Stimulated activated CD4-positive, alpha-beta T cell treated with anti-CD3 and anti-CD28 coated beads, Interleukin-15, amount 100 ng/mL, for 1 hour (primary cell): Measurements from ENCODE around the gene OSBPL2.

Experiments used
- DNase-seq, 2 donors: peaks; one replicate each; pipeline ENCODE4 v3.0.0-alpha.2; 2020; ENCODE audit warnings: low read depth in 1 of 2, low spot score in 1 of 2

The OSBPL2 gene

DNA sequence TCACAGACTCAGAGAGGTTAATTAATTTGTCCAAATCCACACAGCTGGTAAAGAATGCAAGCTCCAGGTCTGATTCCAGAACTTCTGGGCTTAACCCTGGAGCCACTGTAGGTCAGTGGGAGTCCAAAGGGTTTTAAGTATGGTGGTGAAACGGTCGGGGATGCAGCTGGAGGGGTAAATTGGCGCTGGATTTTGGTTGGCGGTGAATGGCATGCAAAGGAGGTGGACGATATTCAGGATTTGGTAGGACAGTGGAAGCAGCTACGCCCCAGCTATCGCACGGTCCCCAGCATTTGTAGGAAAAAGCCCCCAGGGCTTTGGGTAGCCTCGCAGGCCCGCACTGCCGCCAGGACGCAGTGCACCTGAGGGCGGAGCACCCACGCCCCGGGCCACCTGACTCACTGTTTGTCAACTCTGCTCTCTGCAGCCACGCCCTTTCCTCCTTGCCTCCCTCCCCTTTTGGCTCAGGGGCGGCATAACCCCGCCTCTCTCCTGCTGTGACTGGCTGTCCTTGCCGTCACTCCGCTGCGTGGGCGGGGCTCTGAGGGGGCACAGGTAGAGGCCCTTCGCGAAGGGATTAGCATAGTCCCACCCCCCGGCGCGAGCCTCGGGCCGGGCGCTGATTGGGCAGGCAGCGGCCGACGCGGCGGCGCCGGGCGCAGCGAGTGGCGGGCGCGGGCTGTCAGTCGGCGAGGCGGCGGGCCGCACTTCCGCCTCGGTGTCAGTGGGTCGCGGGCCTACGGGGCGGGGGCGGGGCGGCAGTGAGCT, at the start of gene OSBPL2:
Gene OSBPL2 (plus strand): TSS at position 721 of the 768 bp plus-strand sequence. CDS start 17,664 bp downstream, outside the sequence.
- DNase-seq: peak; percentile 100

DNA sequence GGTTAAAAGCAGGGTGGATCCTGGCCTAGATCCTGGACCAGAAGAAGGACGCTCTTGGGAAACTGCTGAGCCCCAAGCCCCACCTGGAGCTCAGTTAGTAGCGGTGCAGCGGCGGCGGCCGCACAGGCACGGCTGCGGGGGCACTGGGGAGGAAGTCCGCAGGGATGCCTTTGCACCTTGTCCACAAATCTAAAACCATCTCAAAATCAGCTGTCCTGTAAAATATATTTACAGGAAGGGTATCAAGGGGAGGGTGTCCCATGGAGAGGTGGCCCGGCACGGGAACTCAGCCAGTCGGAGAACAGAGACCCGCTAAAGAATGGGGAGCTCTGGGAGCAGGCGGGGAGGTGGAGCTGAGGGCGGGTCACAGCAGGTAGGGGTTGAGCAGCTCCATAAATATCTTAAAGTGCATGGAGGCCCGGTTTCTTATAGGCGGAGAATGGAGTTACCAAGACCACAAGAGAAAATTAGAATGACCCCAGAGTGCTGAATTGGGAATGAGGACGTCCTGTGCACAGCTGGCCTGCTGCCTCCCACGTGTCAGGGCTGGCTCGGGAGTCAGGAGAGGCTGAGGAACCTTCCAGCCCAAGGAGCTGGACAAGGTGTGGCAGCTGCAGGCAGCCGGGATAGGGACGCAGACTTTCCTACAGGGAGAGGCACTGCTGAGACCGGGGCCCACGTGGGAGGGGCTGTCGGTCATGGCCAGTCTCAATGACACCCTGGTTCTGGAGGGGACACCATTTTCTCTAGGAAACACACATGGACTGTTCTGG, 47.5 kb upstream of the OSBPL2 start:
- no peak for DNase-seq

DNA sequence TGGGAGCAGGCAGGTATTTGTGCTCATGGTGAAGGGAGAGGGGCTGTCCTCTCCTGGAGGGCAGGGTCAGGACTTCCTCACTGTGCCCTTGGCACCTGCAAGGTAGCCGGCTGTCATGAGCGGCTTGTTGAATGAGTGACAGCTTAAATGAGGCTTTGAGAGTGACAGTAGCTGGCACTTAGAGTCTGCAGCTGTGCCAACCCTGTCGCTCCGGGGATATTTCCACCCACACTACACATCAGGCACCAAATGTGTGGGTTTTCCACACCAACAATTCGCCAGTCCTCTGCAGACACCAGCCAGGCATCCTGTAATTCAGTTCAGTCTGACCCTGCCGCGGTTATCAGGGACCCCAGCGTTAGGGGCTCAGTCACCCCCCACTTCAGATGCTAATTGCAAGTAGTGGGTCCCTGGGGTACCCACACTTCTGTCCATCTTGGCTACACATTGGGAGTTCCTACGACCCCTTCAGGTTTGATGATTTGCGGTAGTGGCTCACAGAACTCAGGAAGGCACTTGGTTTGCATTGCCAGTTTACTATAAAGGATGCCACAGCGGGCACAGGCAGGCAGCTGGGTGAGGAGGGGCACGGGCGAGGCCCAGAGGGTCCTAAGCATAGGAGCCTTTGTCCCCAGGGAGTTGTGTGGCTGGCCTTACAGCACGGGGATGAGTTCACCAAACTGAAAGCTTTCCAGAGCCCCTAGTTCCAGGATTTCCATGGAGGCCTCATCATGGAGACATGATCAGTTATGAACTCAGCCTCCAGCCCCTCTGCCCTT, 46.4 kb upstream of the OSBPL2 start:
- DNase-seq: no peak

DNA sequence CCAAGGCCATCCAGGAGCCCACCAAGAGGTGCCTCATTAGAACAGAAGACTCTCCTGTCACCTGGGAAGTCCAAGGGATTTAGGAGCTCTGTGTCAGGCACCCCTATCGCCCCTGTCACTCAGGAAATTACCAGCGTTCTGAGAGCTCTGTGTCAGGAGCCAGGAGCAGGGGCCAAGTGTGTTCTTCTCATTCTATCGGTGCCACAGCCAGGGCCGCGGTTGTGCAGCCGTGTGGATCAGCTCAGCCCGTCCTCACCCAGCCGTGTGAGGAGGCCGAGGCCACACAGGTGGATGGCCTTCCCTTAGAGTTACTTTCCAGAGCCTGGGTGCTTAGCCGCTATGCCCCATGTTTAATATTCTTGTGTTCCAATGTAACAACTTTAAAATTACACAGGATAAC, 45.7 kb upstream of the OSBPL2 start:
- no peak for DNase-seq

DNA sequence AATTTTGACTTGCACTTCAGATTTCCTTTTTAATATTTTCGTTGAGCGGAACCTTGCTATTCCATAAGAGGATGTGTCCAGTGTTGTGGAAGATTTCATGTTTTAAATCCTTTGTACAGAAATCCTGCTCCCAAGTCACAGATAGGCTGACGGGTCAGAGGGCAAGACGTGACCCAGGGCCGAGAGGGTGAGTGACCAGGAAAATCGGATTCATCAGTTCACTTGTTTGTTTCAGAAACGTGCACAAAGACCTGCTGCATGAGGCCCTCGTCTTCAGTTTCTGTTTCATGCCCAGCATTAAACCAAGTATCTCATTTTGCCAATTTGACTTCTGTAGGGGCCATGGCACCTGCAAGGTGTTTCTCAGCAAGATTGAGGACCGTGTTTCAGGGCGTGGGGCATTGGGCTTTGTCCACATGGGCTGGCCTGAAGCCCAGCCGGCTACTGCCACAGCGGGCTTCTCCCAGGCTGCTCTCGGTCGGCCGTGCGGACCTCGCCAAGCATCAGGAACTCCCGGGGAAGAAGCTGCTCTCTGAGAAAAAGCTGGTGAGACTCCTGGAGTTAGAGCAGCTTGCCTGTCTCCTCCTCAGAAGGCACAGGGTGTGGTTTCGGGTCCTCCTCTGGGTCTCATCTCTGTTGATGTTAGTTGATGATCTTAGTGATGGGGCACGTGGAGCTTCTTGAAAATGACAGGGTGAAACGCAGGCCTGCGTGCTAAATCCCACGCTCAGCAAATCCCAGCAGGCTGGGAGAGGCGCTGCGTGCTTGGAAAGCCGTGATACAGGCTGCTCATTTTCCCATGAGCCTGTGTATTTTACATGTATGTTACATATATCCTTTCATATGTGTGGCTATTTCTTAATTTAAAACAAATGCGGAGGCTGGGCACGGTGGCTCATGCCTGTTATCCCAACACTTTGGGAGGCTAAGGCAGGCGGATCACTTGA, 45.0 kb upstream of the OSBPL2 start:
- no peak for DNase-seq

DNA sequence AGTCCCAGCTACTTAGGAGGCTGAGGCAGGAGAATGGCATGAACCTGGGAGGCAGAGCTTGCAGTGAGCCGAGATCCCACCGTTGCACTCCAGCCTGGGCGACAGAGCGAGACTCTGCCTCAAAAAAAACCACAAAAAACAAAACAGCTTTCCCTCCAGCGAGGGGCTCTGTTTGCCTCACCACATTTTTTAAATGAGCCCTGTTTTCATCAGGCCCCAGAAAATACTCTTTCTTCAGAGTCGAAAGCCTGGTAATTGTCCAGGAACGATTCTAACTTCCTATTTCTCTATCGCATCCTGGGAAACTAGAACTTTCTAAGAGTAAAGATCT, 43.3 kb upstream of the OSBPL2 start:
- DNase-seq: no peak

DNA sequence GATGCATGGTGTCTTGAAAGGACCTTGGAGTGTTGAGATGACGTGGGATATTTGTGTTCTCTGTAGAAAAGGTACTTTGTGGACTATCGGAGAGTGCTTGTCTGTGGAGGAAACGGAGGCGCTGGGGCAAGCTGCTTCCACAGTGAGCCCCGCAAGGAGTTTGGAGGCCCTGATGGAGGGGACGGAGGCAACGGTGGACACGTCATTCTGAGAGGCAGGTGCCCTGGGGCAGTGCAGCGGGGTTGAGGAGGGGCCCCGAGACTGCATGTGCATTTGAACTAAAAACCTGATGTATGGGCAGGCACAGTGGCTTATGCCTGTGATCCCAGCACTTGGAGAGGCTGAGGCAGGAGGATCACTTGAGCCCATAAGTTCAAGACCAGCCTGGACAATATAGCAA, 42.6 kb upstream of the OSBPL2 start:
- DNase-seq: no peak

DNA sequence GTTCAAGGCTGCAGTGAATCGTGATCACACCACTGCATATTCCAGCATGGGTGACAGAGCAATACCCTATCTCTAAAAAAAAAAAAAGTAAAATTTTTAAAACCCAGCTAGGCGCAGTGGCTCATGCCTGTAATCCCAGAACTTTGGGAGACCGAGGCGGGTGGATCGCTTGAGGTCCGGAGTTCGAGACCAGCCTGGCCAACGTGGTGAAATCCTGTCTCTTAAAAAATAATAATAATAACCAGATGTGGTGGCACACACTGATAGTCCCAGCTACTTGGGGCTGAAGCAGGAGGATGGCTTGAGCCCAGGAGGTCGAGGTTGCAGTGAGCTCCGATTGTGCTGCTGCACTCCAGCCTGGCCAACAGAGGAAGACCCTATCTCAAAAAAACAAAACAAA, 42.0 kb upstream of the OSBPL2 start:
- DNase-seq: no peak

DNA sequence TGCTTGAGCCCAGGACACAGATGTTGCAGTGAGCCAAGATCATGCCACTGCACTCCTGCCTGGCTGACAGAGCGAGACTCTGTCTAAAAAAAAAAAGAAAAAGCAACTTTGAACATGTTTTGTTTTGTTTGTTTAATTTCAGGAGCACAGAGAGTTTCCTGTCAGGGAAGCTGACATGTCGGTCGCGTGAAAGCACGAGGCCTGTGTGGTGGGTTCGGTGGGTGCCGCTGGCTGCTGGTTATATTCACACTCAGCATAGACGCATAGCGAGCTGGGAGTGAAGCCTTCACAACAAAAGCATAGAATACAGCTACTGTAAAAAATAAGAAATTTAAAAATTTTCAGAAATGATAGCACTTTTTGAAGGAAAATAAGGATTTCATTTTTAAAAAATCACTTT, 41.0 kb upstream of the OSBPL2 start:
- DNase-seq: no peak

DNA sequence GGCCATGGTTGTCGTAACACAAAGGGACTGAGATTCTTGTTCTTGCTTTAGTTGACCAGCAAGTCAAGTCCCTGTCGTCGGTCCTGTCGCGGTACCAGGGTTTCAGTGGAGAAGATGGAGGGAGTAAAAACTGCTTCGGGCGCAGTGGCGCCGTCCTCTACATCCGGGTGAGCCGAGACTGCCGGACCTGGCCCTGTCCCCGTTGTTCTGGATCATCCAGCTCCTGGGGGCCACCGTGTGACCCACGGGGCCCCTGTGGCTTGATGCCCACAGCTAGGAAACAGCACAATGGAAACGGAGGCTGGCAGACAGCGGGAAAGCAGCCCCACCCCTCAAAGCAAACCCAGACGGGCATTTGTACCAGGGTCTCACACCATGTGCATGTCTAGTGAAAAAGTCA, 40.5 kb upstream of the OSBPL2 start:
- DNase-seq: no peak

DNA sequence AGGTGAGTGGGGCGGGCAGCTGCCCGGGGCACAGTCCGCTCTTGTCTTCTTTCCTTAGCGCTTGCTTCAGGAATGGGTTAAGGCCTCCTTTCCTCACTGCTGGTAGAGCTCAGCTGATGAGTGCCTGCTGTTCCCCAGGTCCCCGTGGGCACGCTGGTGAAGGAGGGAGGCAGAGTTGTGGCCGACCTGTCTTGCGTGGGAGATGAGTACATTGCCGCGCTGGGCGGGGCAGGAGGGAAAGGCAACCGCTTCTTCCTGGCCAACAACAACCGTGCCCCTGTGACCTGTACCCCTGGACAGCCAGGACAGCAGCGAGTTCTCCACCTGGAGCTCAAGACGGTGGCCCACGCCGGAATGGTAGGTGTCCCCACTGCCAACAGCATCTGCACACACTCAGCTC, 39.8 kb upstream of the OSBPL2 start:
- DNase-seq: no peak

DNA sequence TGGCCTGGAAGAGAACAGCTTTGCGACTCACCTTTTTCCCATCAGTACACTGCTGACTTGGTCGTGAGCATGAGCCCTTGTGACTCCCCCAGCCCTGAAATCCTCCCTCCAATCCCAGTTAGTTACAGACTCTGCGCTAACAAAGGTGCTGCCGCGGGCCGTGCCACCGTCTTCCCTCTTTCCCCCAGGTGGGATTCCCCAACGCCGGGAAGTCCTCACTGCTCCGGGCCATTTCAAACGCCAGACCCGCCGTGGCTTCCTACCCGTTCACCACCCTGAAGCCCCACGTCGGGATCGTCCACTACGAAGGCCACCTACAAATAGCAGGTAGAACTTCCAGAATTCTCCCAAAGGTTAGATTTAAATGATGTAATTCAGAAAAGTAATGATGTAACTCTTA, 39.4 kb upstream of the OSBPL2 start:
- no peak for DNase-seq

DNA sequence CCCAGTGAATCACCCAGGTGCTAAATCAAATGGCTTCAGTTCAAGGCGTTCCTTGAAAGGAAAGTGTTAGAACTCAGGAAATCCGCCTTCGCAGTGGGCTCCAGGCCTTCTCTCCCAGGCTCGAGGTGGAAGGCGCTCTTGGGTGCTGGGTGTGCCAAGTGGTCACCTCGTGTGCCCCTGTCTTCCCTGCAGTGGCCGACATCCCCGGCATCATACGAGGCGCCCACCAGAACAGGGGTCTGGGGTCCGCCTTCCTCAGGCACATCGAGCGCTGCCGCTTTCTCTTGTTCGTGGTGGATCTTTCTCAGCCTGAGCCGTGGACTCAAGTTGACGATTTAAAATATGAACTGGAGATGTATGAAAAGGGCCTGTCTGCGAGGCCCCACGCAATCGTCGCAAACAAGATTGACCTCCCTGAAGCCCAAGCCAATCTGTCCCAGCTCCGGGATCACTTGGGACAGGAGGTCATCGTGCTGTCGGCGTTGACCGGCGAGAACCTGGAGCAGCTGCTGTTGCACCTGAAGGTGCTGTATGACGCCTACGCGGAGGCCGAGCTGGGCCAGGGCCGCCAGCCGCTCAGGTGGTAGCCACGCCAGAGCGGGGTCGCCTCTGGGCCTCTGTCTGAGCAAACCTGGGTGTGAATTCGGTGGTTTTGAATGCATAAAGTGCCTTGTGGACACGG, 37.7 kb upstream of the OSBPL2 start:
- DNase-seq: no peak

DNA sequence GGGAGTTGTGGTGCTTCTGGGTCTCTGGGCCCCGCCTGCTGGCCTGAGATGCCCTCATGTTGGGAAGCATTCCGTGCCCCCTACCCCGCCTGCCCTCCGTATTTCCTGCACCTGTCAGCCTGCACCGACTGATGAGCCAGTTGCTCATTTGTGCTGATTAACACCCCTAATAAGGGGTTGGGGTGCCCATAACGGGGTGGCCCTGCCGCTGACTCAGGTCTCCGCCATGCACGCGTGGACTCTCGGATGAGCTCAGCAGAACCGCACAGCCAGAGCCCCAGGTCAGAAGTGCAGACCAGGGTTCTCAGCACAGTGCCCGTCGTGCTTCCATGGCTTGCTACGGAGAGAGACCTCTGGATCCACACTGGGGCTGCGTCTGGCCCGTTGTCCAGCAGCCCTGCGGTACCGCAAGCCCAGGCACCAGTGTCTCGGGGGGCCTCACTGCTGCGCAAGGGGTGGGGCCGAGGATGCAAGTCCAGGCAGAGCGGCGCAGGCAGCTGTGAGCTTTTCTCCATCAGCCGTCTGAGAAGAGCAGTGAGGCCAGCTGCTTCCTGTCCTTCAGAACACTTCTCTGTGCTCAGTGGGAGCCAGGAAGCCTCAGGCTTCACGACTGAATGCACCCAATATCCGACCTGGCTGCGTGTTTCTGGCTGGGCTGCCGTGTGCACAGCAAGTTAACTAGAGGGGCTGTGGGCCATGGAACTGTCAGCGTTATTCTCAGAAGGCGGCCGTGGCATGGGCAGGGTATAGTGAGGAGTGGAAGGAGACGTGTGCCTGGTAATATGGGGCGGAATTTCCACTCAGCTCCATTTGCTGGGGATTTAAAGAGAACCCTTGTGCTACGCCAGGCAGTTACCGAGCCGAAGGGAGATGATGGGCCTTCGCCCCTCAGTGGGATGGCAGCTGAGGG, 36.9 kb upstream of the OSBPL2 start:
- no peak for DNase-seq

DNA sequence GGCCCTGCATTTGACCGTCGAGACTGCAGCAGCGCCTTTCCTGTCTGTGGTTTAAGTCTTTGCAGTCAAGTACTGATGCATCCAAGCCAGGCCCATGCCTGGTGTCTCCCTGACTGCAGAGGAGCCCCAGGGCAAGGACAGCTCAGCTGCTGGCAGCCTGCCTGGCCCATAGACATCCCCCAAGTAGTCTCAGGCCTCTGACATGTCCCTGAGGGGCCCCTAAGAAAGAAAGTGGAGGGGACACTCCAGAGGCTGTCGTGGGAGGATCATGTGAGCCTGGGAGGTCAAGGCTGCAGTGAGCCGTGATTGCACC, 36.3 kb upstream of the OSBPL2 start:
- no peak for DNase-seq

DNA sequence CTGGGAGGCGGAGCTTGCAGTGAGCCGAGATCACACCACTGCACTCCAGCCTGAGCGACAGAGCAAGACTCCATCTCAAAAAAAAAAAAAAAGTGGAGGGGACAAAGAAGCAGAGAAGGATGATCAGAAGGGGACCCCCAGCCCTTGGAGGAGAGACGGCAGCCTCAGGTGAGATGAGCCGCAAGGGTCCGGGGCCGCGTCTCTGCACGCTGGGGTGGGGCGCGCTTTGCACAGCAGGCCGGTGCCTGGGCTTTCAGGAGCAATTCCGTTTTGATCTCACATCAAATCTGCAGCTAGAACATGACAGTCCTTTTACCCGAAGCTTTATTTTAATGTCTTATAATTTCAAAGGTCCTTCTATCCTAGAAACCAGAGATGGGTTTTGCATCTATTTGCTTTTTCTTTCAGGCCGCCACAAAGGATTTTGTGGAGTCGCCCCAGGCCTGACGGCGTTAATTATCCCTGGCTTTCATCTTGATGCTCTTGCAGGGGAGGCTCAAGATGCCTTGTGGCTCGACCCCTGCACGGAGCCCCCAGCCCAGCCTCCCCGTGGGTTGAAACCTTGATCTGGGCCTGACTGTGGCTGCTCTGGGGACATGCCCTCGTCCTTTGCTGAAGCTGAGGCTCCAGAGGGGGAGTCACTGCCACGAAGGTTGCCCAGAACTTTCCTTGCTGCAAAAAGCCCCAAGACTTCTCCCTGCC, 35.5 kb upstream of the OSBPL2 start:
- no peak for DNase-seq

DNA sequence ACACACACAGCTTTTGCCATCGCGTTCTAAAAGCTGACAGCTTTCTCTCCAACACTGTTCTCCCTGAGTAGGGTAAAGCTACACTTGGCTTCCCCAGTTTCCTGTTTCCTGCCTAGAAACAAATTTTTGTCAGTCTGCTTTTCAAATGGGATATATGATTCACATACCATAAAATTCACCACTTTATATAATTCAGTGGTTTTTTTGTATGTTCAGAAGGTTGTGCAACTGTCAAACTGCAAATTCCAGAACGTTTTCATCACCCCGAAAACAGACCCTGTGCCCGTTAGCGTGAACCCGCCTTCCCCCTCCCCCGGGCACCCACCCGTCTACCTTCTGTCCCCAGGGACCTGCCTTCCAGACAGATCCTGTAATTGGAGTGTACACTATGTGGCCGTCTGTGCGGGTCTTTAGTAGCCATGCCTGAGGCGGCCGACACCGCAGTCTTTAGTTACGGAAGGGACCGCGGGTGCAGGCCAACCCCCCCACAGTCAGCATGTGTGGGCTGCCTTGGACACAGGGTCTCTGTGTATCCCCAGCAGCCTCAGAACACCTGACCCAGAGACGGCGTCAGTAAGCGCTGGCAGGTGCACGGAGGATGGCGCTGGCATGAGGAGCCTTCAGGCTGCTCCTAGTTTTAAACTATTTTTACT, 34.8 kb upstream of the OSBPL2 start:
- no peak for DNase-seq

DNA sequence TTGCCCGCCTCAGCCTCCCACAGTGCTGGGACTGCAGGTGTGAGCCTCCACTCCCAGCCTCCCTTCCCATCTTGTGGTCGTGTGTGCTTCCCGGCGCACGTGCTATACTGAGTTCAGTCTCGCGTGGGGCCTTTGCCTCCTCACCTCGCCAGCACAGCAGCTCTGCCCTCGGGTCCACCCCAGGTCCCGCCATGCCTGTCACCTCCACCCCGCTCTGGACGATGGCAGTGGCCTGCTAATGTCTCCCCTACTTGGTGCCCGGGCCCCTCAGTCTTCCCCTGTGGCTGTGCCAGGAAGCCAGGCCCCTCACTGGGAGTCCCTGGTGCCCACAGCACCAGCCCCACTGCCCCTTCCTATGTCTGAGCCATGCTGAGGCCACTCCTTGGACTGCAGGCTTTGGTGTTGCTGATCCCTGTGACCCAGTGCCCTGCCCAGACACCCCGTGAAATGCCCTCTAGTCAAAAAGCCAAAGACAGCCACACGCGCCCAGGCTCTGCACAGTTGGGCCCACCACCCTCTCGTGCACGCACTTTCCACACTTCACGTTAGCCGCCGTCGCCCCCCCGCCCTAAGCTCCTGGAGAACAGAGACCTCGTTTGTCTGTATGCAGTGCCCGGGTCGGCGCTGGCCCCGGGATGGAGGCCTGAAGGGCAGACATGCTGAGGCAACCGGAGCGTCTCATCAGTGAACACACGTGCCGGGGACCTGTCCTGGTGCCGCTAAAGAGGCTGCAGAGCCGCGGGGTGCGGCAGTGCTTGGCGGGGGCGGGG, 32.5 kb upstream of the OSBPL2 start:
- no peak for DNase-seq
